ENCODE data around the gene SRGAP3. TPM values are rescaled to one million over a fixed set of nuclear protein-coding genes. Genes with fewer than 3 reads are reported as not detected.
A peak's percentile ranks its signal among the peaks of the same experiment; 100 is the strongest.

SRGAP3 gene
- total and polyA plus RNA-seq, 2 experiments from 2014 or later, result 7.4 to 8.3 TPM

DNA sequence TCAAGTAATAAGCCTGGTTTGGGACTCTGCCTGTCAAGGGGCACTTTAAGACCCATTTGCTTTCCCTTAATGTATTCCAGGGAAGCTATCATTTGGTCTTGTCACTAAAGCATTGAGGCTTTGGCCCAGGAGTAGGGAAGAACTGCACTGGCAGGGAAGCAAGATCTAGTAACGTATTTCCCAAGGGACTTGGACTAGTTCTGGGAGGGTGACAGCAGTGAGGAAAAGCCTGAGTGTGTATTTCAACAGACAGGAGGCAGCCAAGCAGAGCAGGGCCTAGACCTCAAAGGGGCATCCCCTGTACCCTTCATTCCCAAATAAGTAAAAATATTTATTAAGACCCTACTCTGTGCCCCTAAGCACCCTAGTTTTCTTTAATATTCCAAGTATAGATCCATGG is 92.8 kb downstream of the SRGAP3 start:
- H3K27me3 ChIP-seq, result no peaks in the 10 kb centered on the region
- no peaks in the 10 kb centered on the region for H3K36me3 ChIP-seq (replicated peaks; ENCODE audit: insufficient read depth, low read depth)
- no peak for DNase-seq (ENCODE audit: low spot score)
- no peak overlapping the region for H3K27ac ChIP-seq
- no peaks in the 10 kb centered on the region for H3K4me1 ChIP-seq (ENCODE audit: insufficient read depth)
- no peaks in the 10 kb centered on the region for H3K9me3 ChIP-seq (ENCODE audit: low read depth)
- H3K79me2 ChIP-seq, result no peaks in the 10 kb centered on the region
- no peaks in the 10 kb centered on the region for H3K9me2 ChIP-seq (replicated peaks; ENCODE audit: insufficient read depth)
- 91% methylated on average over 1 of the region's 1 CpG for WGBS (ENCODE audit: low lambda C conversion rate, missing lambda C conversion rate)
- H3K4me2 ChIP-seq, result no peak overlapping the region
- no peaks in the 10 kb centered on the region for H4K20me1 ChIP-seq (ENCODE audit: insufficient read depth, poor library complexity, severe bottlenecking)
- H3K4me3 ChIP-seq, result no peak overlapping the region
- no peak overlapping the region for H2AFZ ChIP-seq
- no peak for TF ChIP-seq EZH2phosphoT487 (IDR thresholded peaks at IDR 0.05; ENCODE audit: low read depth, severe bottlenecking, unreplicated experiment)
- TF ChIP-seq EZH2 (IDR thresholded peaks at IDR 0.05; ENCODE audit: borderline replicate concordance), result no peak
- TF ChIP-seq, protein P1, sequence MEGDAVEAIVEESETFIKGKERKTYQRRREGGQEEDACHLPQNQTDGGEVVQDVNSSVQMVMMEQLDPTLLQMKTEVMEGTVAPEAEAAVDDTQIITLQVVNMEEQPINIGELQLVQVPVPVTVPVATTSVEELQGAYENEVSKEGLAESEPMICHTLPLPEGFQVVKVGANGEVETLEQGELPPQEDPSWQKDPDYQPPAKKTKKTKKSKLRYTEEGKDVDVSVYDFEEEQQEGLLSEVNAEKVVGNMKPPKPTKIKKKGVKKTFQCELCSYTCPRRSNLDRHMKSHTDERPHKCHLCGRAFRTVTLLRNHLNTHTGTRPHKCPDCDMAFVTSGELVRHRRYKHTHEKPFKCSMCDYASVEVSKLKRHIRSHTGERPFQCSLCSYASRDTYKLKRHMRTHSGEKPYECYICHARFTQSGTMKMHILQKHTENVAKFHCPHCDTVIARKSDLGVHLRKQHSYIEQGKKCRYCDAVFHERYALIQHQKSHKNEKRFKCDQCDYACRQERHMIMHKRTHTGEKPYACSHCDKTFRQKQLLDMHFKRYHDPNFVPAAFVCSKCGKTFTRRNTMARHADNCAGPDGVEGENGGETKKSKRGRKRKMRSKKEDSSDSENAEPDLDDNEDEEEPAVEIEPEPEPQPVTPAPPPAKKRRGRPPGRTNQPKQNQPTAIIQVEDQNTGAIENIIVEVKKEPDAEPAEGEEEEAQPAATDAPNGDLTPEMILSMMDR (IDR thresholded peaks at IDR 0.05; ENCODE audit: poor library complexity), result no peak

DNA sequence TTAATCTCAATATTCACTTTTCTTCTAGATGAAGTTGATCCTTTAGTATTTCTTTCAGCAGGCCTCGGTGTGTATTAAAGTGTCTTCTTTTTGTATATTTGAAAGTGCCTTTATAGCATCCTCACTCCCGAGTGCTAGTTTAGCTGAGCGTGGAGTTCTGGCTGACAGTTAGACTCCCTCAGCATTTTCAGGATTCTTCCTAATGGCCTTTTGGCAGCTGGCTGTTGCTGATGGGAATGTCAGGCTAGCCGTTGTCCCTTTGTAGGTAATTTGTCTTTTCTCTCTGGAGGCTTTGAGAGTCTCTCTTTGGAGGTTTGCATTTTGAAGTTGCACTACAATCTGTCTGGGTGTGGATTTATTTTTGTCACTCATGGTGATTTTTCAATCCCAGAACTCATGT is 94.4 kb downstream of the SRGAP3 start:
- 68% methylated on average over 4 of the region's 4 CpGs for WGBS (ENCODE audit: low lambda C conversion rate, missing lambda C conversion rate)
- H3K9me2 ChIP-seq (replicated peaks; ENCODE audit: insufficient read depth), result no peaks in the 10 kb centered on the region
- DNase-seq (ENCODE audit: low spot score), result no peak
- no peak overlapping the region for H3K4me2 ChIP-seq
- H3K4me1 ChIP-seq (ENCODE audit: insufficient read depth), result no peaks in the 10 kb centered on the region
- peaks cover 9% of the 10 kb centered on the region for H3K9me3 ChIP-seq (ENCODE audit: low read depth)
- H3K27me3 ChIP-seq, result no peaks in the 10 kb centered on the region
- no peak overlapping the region for H3K27ac ChIP-seq
- H3K79me2 ChIP-seq, result no peaks in the 10 kb centered on the region
- TF ChIP-seq, protein P1 (IDR thresholded peaks at IDR 0.05; ENCODE audit: poor library complexity), result no peak
- TF ChIP-seq EZH2phosphoT487 (IDR thresholded peaks at IDR 0.05; ENCODE audit: low read depth, severe bottlenecking, unreplicated experiment), result no peak
- TF ChIP-seq EZH2 (IDR thresholded peaks at IDR 0.05; ENCODE audit: borderline replicate concordance), result no peak
- H4K20me1 ChIP-seq (ENCODE audit: insufficient read depth, poor library complexity, severe bottlenecking), result no peaks in the 10 kb centered on the region
- no peak overlapping the region for H3K4me3 ChIP-seq
- H3K36me3 ChIP-seq (replicated peaks; ENCODE audit: insufficient read depth, low read depth), result no peaks in the 10 kb centered on the region
- H2AFZ ChIP-seq, result no peak overlapping the region

DNA sequence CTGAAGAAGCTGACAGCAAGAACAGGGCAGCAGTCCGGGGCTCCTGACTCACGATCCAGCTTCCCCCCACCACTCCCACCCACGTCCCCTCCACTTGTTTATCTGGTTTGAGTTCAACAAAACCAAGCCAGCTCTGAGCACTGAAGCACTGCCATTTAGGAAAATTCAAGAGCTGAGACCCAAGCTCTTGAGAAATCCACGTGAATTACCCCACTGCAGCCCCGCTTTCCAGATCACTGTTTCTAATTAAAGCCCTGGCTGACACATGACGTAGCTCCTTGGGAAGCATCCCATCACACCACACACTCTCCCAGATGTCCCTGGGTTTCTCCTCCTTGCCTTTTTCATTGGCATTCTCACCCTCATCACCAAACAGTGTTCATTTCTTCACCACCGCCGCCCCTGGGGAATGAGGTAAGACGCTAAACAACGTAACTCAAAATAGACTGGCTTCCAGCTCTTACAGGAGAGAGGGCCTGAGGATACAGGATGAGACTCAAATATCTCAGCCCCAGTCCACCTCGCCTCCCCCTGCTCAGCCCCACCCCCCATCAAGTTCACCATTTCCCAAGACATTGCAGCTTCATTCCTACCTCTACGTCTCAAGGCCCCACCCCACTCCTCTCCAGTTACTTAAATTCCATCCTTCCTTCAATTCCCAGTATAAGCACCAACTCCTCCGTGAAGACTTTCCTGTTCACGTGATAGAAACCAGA is 95.4 kb downstream of the SRGAP3 start:
- no peak overlapping the region for H3K4me3 ChIP-seq
- H3K27ac ChIP-seq, result no peak overlapping the region
- no peaks in the 10 kb centered on the region for H3K79me2 ChIP-seq
- no peak overlapping the region for H3K4me2 ChIP-seq
- H3K9me2 ChIP-seq (replicated peaks; ENCODE audit: insufficient read depth), result no peaks in the 10 kb centered on the region
- DNase-seq (ENCODE audit: low spot score), result no peak
- no peaks in the 10 kb centered on the region for H3K36me3 ChIP-seq (replicated peaks; ENCODE audit: insufficient read depth, low read depth)
- no peak for TF ChIP-seq EZH2 (IDR thresholded peaks at IDR 0.05; ENCODE audit: borderline replicate concordance)
- 59% methylated on average over 13 of the region's 14 CpGs for whole genome bisulfite sequencing (ENCODE audit: low lambda C conversion rate, missing lambda C conversion rate)
- no peaks in the 10 kb centered on the region for H3K4me1 ChIP-seq (ENCODE audit: insufficient read depth)
- no peak overlapping the region for H2AFZ ChIP-seq
- no peaks in the 10 kb centered on the region for H3K27me3 ChIP-seq
- H4K20me1 ChIP-seq (ENCODE audit: insufficient read depth, poor library complexity, severe bottlenecking), result no peaks in the 10 kb centered on the region
- peaks cover 9% of the 10 kb centered on the region for H3K9me3 ChIP-seq (ENCODE audit: low read depth)

DNA sequence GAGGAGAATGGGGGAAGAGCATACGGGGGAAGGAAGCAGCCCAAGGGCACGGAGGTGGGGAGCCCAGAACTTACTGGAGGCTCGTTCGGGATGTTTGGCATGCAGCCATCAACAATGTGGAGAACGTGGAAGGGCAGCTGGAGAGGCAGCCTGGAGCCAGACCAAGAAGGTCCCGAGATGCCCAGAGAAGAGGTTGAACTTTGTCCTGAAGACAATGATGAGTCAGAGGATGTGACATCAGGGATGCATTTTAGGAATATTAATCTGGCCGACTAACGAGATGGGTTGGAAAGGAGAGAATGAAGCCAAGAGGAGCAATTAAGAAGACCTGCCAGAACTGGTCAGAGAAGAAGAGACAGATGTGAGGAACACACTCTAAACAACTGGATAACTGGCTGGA is 98.2 kb downstream of the SRGAP3 start:
- peaks cover 9% of the 10 kb centered on the region for H3K9me3 ChIP-seq (ENCODE audit: low read depth)
- peak overlapping the region; percentile 98 for H3K27ac ChIP-seq
- no peaks in the 10 kb centered on the region for H3K4me1 ChIP-seq (ENCODE audit: insufficient read depth)
- no peak overlapping the region for H3K4me3 ChIP-seq
- H2AFZ ChIP-seq, result no peak overlapping the region
- no peak for TF ChIP-seq EZH2 (IDR thresholded peaks at IDR 0.05; ENCODE audit: borderline replicate concordance)
- TF ChIP-seq, protein P1 (IDR thresholded peaks at IDR 0.05; ENCODE audit: poor library complexity), result no peak
- no peak for TF ChIP-seq EZH2phosphoT487 (IDR thresholded peaks at IDR 0.05; ENCODE audit: low read depth, severe bottlenecking, unreplicated experiment)
- no peaks in the 10 kb centered on the region for H3K79me2 ChIP-seq
- no peaks in the 10 kb centered on the region for H4K20me1 ChIP-seq (ENCODE audit: insufficient read depth, poor library complexity, severe bottlenecking)
- no peaks in the 10 kb centered on the region for H3K27me3 ChIP-seq
- no peak overlapping the region for H3K4me2 ChIP-seq
- DNase-seq (ENCODE audit: low spot score), result no peak
- no peaks in the 10 kb centered on the region for H3K36me3 ChIP-seq (replicated peaks; ENCODE audit: insufficient read depth, low read depth)
- H3K9me2 ChIP-seq (replicated peaks; ENCODE audit: insufficient read depth), result no peaks in the 10 kb centered on the region
- 91% methylated on average over 8 of the region's 8 CpGs for WGBS (ENCODE audit: low lambda C conversion rate, missing lambda C conversion rate)

All from hepatocyte (in vitro differentiated cells).